GM06990 (cell line): ENCODE results near the gene GMCL1.

Experiments
- DNase-seq: peaks from one replicate; pipeline ENCODE4 v3.0.0-alpha.2; 2011; ENCODE audit not compliant: insufficient read length; ENCODE audit errors: extremely low read depth
- H3K27me3 ChIP-seq: replicated peaks from 2 replicates; pipeline ENCODE4 v1.6.0; 2011; ENCODE audit warnings: low read length; ENCODE audit not compliant: control insufficient read depth, insufficient read depth
- H3K36me3 ChIP-seq: 2 replicates; pipeline ENCODE4 v1.5.1; 2011; ENCODE audit warnings: low read length; ENCODE audit not compliant: control insufficient read depth, insufficient read depth
- H3K4me3 ChIP-seq: replicated peaks from 2 replicates; pipeline ENCODE4 v1.5.1; 2011; ENCODE audit warnings: low read depth, mild to moderate bottlenecking, control low read depth, low read length
- CTCF ChIP-seq: IDR thresholded peaks from 2 replicates; pipeline ENCODE4 v1.5.1; 2011; ENCODE audit warnings: low read length, control low read depth, mild to moderate bottlenecking, inconsistent platforms; ENCODE audit not compliant: insufficient read depth, poor library complexity, severe bottlenecking

Gene GMCL1

GRCh38 chr2:69916106-69916505 lies 86.6 kb downstream of the GMCL1 start:
- peak overlapping the region; percentile 89 for H3K4me3 ChIP-seq
- H3K36me3 ChIP-seq, result no peaks in the 10 kb centered on the region; the same call in 1 of the 2 replicates
- DNase-seq, result no peak
- H3K27me3 ChIP-seq, result no peaks in the 10 kb centered on the region
- TF ChIP-seq CTCF, result no peak

DNA sequence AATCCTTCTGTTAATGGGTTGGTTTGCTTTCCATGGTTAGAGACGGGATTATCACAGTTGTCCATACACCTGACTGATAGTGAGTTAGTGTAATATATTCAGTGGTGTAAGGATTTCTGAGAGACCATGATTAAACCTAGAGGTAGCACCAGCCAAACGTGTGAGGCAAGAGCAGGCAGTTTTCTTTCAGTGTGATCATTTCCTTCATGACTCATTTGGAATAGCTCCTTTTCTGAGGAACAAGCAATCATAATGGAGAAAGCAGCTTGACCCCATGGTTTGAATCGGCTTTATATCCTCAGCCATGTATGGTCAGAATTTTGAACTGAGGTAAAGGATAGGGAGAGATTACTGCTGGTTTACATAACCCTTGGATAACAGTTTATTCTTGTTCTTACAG lies 88.4 kb downstream of the GMCL1 start:
- no peak overlapping the region for H3K4me3 ChIP-seq
- DNase-seq, result no peak
- H3K27me3 ChIP-seq, result no peaks in the 10 kb centered on the region
- TF ChIP-seq CTCF, result no peak
- no peaks in the 10 kb centered on the region; the same call in 1 of the 2 replicates for H3K36me3 ChIP-seq

- no peak for DNase-seq
- H3K4me3 ChIP-seq, result no peak overlapping the region
- H3K36me3 ChIP-seq, result no peaks in the 10 kb centered on the region; the same call in 1 of the 2 replicates
- no peaks in the 10 kb centered on the region for H3K27me3 ChIP-seq
- no peak for TF ChIP-seq CTCF
Observed at GRCh38 chr2:69918401-69918800, 88.9 kb downstream of the GMCL1 start.

DNA sequence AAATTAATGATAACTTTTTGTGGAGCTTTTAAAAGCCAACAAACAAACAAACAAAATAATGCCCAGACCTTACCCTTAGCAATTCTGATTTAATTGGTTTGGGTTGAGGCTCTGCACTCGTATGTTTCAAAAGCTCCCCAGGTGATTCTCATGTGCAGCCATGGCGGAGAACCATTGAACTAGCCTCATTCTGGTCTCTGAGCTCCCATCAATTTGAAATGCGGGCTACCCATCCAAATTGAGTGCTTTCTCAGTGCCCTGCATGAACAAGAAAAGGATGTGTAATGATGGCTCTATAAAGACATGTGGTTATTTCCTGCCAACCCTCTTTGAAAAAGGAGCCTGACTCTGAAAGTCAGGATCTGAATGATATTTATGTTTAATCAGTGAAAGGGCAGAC lies 93.7 kb downstream of the GMCL1 start:
- DNase-seq, result no peak
- H3K36me3 ChIP-seq, result no peaks in the 10 kb centered on the region; the same call in none of the 2 replicates
- no peak overlapping the region for H3K4me3 ChIP-seq
- H3K27me3 ChIP-seq, result no peaks in the 10 kb centered on the region
- TF ChIP-seq CTCF, result no peak

GRCh38 chr2:69926849-69927515 lies 97.5 kb downstream of the GMCL1 start:
- no peak for TF ChIP-seq CTCF
- H3K27me3 ChIP-seq, result no peaks in the 10 kb centered on the region
- H3K36me3 ChIP-seq, result peaks cover 2% of the 10 kb centered on the region
- no peak overlapping the region for H3K4me3 ChIP-seq
- no peak for DNase-seq
